ENCODE measurements around the gene LRRC23. TPM values are rescaled to one million over a fixed set of nuclear protein-coding genes. Genes with fewer than 3 reads are reported as not detected.

LRRC23 gene
- total and polyA plus RNA-seq, 9 of the 15 experiments (the other 6 are each of a cell fraction or from before 2014, with no cell fraction given): 2.2 to 7.0 (median 3.0) TPM

DNA sequence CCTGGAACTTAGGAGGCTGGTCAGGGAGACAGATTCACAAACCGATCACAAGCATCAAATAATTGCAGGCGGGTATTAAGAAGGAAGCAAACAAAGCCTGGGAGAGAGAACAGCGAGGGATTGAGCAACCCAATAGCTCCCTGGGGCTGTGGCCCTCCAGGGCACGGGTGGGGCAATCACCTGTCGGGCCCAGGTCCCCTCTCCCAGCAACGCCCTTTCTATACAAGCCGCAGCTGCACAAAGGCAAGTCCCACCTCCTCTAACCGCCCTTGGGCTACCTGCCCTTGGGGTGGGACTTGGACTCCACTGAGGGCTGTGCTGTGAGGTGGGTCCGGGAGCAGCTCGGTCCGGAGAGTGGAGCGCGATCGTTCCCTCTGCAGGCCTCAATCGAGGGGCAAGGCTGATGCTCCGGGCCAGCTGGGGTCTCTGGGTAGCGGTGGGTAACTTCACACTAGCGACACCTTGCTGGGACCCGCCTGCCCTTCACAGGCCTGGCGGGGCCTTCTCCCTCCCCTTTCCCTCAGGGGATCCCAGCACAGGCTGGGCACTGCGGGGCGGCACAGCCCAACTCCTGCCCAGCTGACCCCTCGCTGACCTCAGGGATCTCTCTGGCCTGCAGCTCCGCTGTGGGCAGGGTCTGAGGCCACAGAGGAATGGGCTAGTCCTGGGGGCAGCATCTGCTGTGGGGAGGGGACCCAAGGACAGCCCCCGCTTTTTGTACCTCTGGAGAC, 57.8 kb downstream of the LRRC23 start:
- in situ Hi-C loops (cut with MboI): no loop called here
- ATAC-seq (peak; percentile 2), FAIRE-seq (no peak), DNase-seq (ENCODE audit: extremely low read depth in 1 of 4, low spot score in 3 of 4) (peak in 2 of 4 experiments; percentile 29 to 31)
- POLR2A ChIA-PET: interaction anchor here (1.0 to 8.0 kb wide), 9 partner anchors 13 to 146 kb away, joined by 3 to 98 read pairs (median 5); partner anchors contain the start of genes C12orf57, LPCAT3, RNU7-1 and SPSB2
- Histone ChIP-seq H3K79me2 (ENCODE audit: control insufficient read depth, insufficient read depth, low read length) (peaks cover 16% of the 10 kb centered on the region; the same call in 2 of the 3 replicates), H3K36me3 (ENCODE audit: control insufficient read depth, insufficient read depth, low read length) (peaks cover 30% of the 10 kb centered on the region; the same call in 2 of the 3 replicates), H4K20me1 (replicated peaks; ENCODE audit: control insufficient read depth, insufficient read depth, low read length) (no peaks in the 10 kb centered on the region), H3K27me3 (ENCODE audit: control insufficient read depth in 2 of 2, insufficient read depth in 2 of 2, low read length in 2 of 2) (no peaks in the 10 kb centered on the region), H3K4me2 (ENCODE audit: insufficient read depth, low read length) (peak overlapping the region; percentile 95), H3K9me1 (ENCODE audit: control insufficient read depth, insufficient read depth, low read length) (no peaks in the 10 kb centered on the region), H2AFZ (ENCODE audit: low read depth, low read length) (peak overlapping the region; percentile 89), H3K27ac (ENCODE audit: extremely low read depth, low read depth, low read length) (peak overlapping the region; percentile 96), H3K4me1 (replicated peaks in 1 of 2; ENCODE audit: control insufficient read depth in 2 of 2, insufficient read depth in 2 of 2, low read length in 2 of 2) (peaks cover 46 to 70% of the 10 kb centered on the region in 2 experiments), H3K9me3 (replicated peaks; ENCODE audit: control insufficient read depth, insufficient read depth, low read depth, low read length) (no peaks in the 10 kb centered on the region), H3K9ac (ENCODE audit: insufficient read depth in 1 of 2, low read depth in 2 of 2, low read length in 2 of 2) (peak overlapping the region; percentile 92 to 96), H3K4me3 (peak overlapping the region; percentile 42)
- intact Hi-C loops (cut with micrococcal nuclease): loop anchor here (10.0 kb wide), 1 partner anchor 222 kb away; the partner anchor contains the start of gene PEX5
- WGBS (ENCODE audit: insufficient coverage, low coverage, missing lambda C conversion rate): 28% methylated on average over 10 of the region's 25 CpGs
- CTCF ChIA-PET (ENCODE audit: low intra/inter-chr PET ratio): interaction anchor here (1.7 kb wide), 1 partner anchor 18 kb away, joined by 13 read pairs; the partner anchor contains the start of genes C12orf57 and RNU7-1
- no TSS peak for BruUV-seq (replicated peaks)
- no peak for TF ChIP-seq STAT5A (IDR thresholded peaks at IDR 0.05; ENCODE audit: borderline replicate concordance, low read length)
- TF ChIP-seq CTBP1 (IDR thresholded peaks at IDR 0.05; ENCODE audit: borderline replicate concordance): 0 out of 2 replicates have a peak, but pooled peaks have one; percentile 2
- no peak for TF ChIP-seq ATF1 (CRISPR knock-in tag; IDR thresholded peaks at IDR 0.05)
- peak; percentile 16; the same call in 1 of the 2 replicates for TF ChIP-seq ATF1 (tag; IDR thresholded peaks at IDR 0.05)
- TF ChIP-seq SIN3B (IDR thresholded peaks at IDR 0.05; ENCODE audit: low read depth): no peak
- TF ChIP-seq, protein P1, sequence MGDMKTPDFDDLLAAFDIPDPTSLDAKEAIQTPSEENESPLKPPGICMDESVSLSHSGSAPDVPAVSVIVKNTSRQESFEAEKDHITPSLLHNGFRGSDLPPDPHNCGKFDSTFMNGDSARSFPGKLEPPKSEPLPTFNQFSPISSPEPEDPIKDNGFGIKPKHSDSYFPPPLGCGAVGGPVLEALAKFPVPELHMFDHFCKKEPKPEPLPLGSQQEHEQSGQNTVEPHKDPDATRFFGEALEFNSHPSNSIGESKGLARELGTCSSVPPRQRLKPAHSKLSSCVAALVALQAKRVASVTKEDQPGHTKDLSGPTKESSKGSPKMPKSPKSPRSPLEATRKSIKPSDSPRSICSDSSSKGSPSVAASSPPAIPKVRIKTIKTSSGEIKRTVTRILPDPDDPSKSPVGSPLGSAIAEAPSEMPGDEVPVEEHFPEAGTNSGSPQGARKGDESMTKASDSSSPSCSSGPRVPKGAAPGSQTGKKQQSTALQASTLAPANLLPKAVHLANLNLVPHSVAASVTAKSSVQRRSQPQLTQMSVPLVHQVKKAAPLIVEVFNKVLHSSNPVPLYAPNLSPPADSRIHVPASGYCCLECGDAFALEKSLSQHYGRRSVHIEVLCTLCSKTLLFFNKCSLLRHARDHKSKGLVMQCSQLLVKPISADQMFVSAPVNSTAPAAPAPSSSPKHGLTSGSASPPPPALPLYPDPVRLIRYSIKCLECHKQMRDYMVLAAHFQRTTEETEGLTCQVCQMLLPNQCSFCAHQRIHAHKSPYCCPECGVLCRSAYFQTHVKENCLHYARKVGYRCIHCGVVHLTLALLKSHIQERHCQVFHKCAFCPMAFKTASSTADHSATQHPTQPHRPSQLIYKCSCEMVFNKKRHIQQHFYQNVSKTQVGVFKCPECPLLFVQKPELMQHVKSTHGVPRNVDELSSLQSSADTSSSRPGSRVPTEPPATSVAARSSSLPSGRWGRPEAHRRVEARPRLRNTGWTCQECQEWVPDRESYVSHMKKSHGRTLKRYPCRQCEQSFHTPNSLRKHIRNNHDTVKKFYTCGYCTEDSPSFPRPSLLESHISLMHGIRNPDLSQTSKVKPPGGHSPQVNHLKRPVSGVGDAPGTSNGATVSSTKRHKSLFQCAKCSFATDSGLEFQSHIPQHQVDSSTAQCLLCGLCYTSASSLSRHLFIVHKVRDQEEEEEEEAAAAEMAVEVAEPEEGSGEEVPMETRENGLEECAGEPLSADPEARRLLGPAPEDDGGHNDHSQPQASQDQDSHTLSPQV (IDR thresholded peaks at IDR 0.05): 0 out of 2 replicates have a peak, but pooled peaks have one; percentile 43
- TF ChIP-seq, protein P2, sequence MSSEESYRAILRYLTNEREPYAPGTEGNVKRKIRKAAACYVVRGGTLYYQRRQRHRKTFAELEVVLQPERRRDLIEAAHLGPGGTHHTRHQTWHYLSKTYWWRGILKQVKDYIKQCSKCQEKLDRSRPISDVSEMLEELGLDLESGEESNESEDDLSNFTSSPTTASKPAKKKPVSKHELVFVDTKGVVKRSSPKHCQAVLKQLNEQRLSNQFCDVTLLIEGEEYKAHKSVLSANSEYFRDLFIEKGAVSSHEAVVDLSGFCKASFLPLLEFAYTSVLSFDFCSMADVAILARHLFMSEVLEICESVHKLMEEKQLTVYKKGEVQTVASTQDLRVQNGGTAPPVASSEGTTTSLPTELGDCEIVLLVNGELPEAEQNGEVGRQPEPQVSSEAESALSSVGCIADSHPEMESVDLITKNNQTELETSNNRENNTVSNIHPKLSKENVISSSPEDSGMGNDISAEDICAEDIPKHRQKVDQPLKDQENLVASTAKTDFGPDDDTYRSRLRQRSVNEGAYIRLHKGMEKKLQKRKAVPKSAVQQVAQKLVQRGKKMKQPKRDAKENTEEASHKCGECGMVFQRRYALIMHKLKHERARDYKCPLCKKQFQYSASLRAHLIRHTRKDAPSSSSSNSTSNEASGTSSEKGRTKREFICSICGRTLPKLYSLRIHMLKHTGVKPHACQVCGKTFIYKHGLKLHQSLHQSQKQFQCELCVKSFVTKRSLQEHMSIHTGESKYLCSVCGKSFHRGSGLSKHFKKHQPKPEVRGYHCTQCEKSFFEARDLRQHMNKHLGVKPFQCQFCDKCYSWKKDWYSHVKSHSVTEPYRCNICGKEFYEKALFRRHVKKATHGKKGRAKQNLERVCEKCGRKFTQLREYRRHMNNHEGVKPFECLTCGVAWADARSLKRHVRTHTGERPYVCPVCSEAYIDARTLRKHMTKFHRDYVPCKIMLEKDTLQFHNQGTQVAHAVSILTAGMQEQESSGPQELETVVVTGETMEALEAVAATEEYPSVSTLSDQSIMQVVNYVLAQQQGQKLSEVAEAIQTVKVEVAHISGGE (CRISPR knock-in tag; IDR thresholded peaks at IDR 0.05): peak in 1 of 3 experiments; percentile 36; a peak in 1 of 6 replicates
- no peak for TF ChIP-seq BRD9 (IDR thresholded peaks at IDR 0.05; ENCODE audit: low read depth, partially characterized antibody)
- TF ChIP-seq, protein P3, sequence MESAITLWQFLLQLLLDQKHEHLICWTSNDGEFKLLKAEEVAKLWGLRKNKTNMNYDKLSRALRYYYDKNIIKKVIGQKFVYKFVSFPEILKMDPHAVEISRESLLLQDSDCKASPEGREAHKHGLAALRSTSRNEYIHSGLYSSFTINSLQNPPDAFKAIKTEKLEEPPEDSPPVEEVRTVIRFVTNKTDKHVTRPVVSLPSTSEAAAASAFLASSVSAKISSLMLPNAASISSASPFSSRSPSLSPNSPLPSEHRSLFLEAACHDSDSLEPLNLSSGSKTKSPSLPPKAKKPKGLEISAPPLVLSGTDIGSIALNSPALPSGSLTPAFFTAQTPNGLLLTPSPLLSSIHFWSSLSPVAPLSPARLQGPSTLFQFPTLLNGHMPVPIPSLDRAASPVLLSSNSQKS (CRISPR knock-in tag; IDR thresholded peaks at IDR 0.05): no peak
- TF ChIP-seq, protein P4, sequence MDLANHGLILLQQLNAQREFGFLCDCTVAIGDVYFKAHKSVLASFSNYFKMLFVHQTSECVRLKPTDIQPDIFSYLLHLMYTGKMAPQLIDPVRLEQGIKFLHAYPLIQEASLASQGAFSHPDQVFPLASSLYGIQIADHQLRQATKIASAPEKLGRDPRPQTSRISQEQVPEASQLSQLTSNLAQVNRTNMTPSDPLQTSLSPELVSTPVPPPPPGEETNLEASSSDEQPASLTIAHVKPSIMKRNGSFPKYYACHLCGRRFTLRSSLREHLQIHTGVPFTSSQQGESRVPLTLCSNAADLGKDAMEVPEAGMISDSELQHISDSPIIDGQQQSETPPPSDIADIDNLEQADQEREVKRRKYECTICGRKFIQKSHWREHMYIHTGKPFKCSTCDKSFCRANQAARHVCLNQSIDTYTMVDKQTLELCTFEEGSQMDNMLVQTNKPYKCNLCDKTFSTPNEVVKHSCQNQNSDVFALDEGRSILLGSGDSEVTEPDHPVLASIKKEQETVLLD (IDR thresholded peaks at IDR 0.05): peak; percentile 32; the same call in 1 of the 2 replicates
